ENCODE results near the gene EDA2R. TPM values are rescaled to one million over a fixed set of nuclear protein-coding genes. Genes with fewer than 3 reads are reported as not detected.

The EDA2R gene
- total and polyA plus RNA-seq, 2 of the 8 experiments (the other 6 are each of a cell fraction or from before 2014, with no cell fraction given) = 5.0 to 7.0 TPM

DNA sequence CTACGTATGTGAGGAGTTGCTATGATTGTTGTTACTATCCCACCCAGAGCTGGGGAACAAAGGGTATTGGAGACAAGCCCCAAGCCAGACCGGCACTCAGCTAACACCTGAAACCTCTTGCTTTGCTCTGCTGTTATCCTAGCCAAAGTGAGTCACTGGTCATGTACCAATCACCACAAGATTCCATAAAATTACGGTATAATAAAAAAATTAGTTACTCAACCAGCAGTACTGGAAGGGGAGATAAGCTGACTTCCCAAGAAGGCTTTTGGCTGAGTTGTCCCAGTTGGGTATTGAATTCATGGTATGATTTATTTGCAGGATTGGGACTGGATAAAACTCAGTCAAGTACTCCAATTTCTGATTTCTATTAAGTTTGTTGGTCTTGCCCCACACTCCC is 5.3 kb downstream of the EDA2R start:
- no peak overlapping the region for H3K4me2 ChIP-seq (ENCODE audit: insufficient read depth in 1 of 2, low read depth in 2 of 2, low read length in 2 of 2)
- H4K20me1 ChIP-seq (replicated peaks in 1 of 2; ENCODE audit: control insufficient read depth in 1 of 2, insufficient read depth in 2 of 2, low read length in 2 of 2) = no peaks in the 10 kb centered on the region
- no peak for DNase-seq (ENCODE audit: low read depth in 1 of 2, low spot score in 2 of 2)

More for the DNA sequence above, 5.3 kb downstream of the EDA2R start:
- Histone ChIP-seq H3K4me3 (ENCODE audit: extremely low read depth in 1 of 4, insufficient read depth in 2 of 4, low read depth in 3 of 4, low read length in 4 of 4) (no peak overlapping the region), H3K36me3 (ENCODE audit: control insufficient read depth in 2 of 4, insufficient read depth in 4 of 4, low read length in 3 of 4) (no peaks in the 10 kb centered on the region), H4K91ac (replicated peaks; ENCODE audit: insufficient read length, low read length) (no peak overlapping the region), H3K79me2 (ENCODE audit: control insufficient read depth in 1 of 2, insufficient read depth in 2 of 2, low read length in 2 of 2) (peaks cover 0 to 23% of the 10 kb centered on the region in 2 experiments; a peak in 2 of 4 replicates), H3K18ac (ENCODE audit: extremely low read depth, low read length) (no peak overlapping the region), H2BK12ac (ENCODE audit: low read depth, low read length) (no peak overlapping the region), H3K4me1 (replicated peaks in 1 of 4; ENCODE audit: control insufficient read depth in 3 of 4, insufficient read depth in 4 of 4, low read length in 3 of 4) (no peaks in the 10 kb centered on the region; a peak in 1 of 7 replicates), H4K8ac (ENCODE audit: extremely low read depth, insufficient read depth, low read length) (no peak overlapping the region), H2BK120ac (replicated peaks; ENCODE audit: low read depth, low read length) (no peak overlapping the region), H3K79me1 (ENCODE audit: low read depth, low read length) (no peaks in the 10 kb centered on the region; the same call in 1 of the 2 replicates), H3K23ac (ENCODE audit: insufficient read length) (no peak overlapping the region), H3K14ac (ENCODE audit: insufficient read length) (no peak overlapping the region), H3K9me3 (ENCODE audit: insufficient read depth in 2 of 2, low read depth in 1 of 2, low read length in 1 of 2) (no peaks in the 10 kb centered on the region), H2AK5ac (ENCODE audit: low read depth, low read length) (no peak overlapping the region), H3K9ac (replicated peaks in 1 of 4; ENCODE audit: extremely low read depth in 1 of 4, low read depth in 3 of 4, low read length in 3 of 4) (no peak overlapping the region), H2BK20ac (ENCODE audit: low read length) (no peak overlapping the region), H3K23me2 (ENCODE audit: low read depth, low read length) (peaks cover 4% of the 10 kb centered on the region; the same call in 1 of the 2 replicates), H3K56ac (replicated peaks; ENCODE audit: insufficient read length, low read depth, low read length) (no peak overlapping the region), H4K5ac (ENCODE audit: insufficient read length, low read depth, low read length) (no peak overlapping the region), H2AFZ (ENCODE audit: low read length) (no peak overlapping the region), H2BK5ac (ENCODE audit: low read depth, low read length) (no peak overlapping the region), H2BK15ac (ENCODE audit: low read length) (no peak overlapping the region), H3K27me3 (replicated peaks in 1 of 4; ENCODE audit: control insufficient read depth in 3 of 4, extremely low read depth in 1 of 4, insufficient read depth in 3 of 4, low read length in 3 of 4) (no peaks in the 10 kb centered on the region), H3K4ac (replicated peaks; ENCODE audit: insufficient read length, low read depth, low read length) (no peak overlapping the region), H3K27ac (ENCODE audit: low read depth, low read length) (no peak overlapping the region)
- no peak for FAIRE-seq
- CTCF ChIA-PET (ENCODE audit: partially characterized antibody) = no interaction called here
- POLR2A ChIA-PET (ENCODE audit: partially characterized antibody) = interaction anchor here (1.1 kb wide), 1 partner anchor 11 kb away, joined by 3 read pairs; no protein-coding TSS in a partner anchor
- TF ChIP-seq ZNF274 (IDR thresholded peaks at IDR 0.05; ENCODE audit: borderline replicate concordance, extremely low read depth, low read length) = no peak
- TF ChIP-seq KDM1A (IDR thresholded peaks at IDR 0.05; ENCODE audit: borderline replicate concordance, low read length) = no peak
- no peak for TF ChIP-seq NANOG (IDR thresholded peaks at IDR 0.05; ENCODE audit: insufficient read depth, low read depth, low read length, poor library complexity, severe bottlenecking)
- TF ChIP-seq HDAC2 (IDR thresholded peaks at IDR 0.05; ENCODE audit: borderline replicate concordance in 1 of 2, low read depth in 2 of 2, low read length in 2 of 2) = no peak
- TF ChIP-seq, protein P1, sequence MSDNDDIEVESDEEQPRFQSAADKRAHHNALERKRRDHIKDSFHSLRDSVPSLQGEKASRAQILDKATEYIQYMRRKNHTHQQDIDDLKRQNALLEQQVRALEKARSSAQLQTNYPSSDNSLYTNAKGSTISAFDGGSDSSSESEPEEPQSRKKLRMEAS (IDR thresholded peaks at IDR 0.05) = no peak
- TF ChIP-seq JUND (IDR thresholded peaks at IDR 0.05; ENCODE audit: low read length) = no peak
- 91% methylated on average over 3 of the region's 3 CpGs; no CpG with 5 or more reads in 1 of the 2 experiments for WGBS, 2 experiments (ENCODE audit: extremely low coverage in 1 of 2, insufficient coverage in 1 of 2, insufficient read length in 1 of 2, insufficient replicate concordance in 2 of 2, low coverage in 1 of 2, low lambda C conversion rate in 2 of 2, missing lambda C conversion rate in 1 of 2)

Data from H1 (cell line).